Esophagus muscularis mucosa (tissue), 4 donors: Measurements from ENCODE around the gene CACNA2D3. TPM values are rescaled to one million over a fixed set of nuclear protein-coding genes. Genes with fewer than 3 reads are reported as not detected.
"Not testable (repeated sequence)": the region's sequence is repeated elsewhere in the genome, so short reads cannot be mapped to it uniquely, and the experiment has no call there.

Source experiments
- DNase-seq: peaks from one replicate; pipeline ENCODE4 v3.0.0-alpha.2; 2017; ENCODE audit errors: extremely low spot score
- H3K27ac ChIP-seq, 4 donors: fragments of 200-600 bp; sonication (generic); replicated peaks in 1 of 4; 1 replicate in 3 of 4; 2 replicates in 1 of 4; pipeline ENCODE4 v1.5.1; 2016 to 2019; ENCODE audit warnings: mild to moderate bottlenecking in 1 of 4
- H3K27me3 ChIP-seq, 4 donors: fragments of 200-600 bp; sonication (generic); one replicate each; pipeline versions ENCODE4 v1.5.1 to v1.6.0; 2016 to 2019
- H3K36me3 ChIP-seq, 4 donors: fragments of 200-600 bp; sonication (generic); one replicate each; pipeline ENCODE4 v1.5.1; 2016 to 2019
- H3K4me1 ChIP-seq, 4 donors: fragments of 200-600 bp; sonication (generic); one replicate each; pipeline ENCODE4 v1.5.1; 2016 to 2019
- H3K4me3 ChIP-seq, 4 donors: fragments of 200-600 bp; sonication (generic); 1 replicate in 2 of 4; 2 replicates in 2 of 4; pipeline ENCODE4 v1.5.1; 2016 to 2019; ENCODE audit warnings: mild to moderate bottlenecking in 4 of 4, moderate library complexity in 1 of 4
- H3K9me3 ChIP-seq, 4 donors: fragments of 200-600 bp; sonication (generic); 1 replicate in 3 of 4; 2 replicates in 1 of 4; pipeline ENCODE4 v1.5.1; 2016 to 2019
- EP300 ChIP-seq: sonication (generic); formaldehyde crosslinking; IDR thresholded peaks from one replicate; pipeline ENCODE4 v1.6.1; 2017; ENCODE audit warnings: antibody characterized with exemption
- POLR2A ChIP-seq: fragments of 450-650 bp; IDR thresholded peaks from one replicate; pipeline ENCODE4 v1.6.1; 2017; ENCODE audit warnings: antibody characterized with exemption, moderate library complexity, mild to moderate bottlenecking, low read depth
- POLR2AphosphoS5 ChIP-seq, 2 donors: sonication (generic); formaldehyde crosslinking; IDR thresholded peaks; one replicate each; pipeline ENCODE4 v1.6.1; 2017; ENCODE audit warnings: antibody characterized with exemption in 2 of 2
- WGBS: methylation state at CpG from one replicate; pipeline ENCODE4 v1.1.5; 2018; 5-methylcytosine and 5-hydroxymethylcytosine counted together
- intact Hi-C: fragments of 100-400 bp; cut with DNase I; formaldehyde crosslinking; loops from one replicate; pipeline ENCODE4 v1.15.1; 2023
- total RNA-seq, 4 donors: library from RNA; depleted of rRNA; stranded (reverse); fragments of >200 nt; gene quantifications; one replicate each; pipeline versions ENCODE4 v1.1.0 to v1.2.1, GENCODE V29; 2016
- TF ChIP-seq, protein P1 (sequence below), 3 experiments: fragments of 200-600 bp in 2 of 3; fragments of 450-650 bp in 1 of 3; sonication (generic) in 2 of 3; IDR thresholded peaks; one replicate each; pipeline ENCODE4 v1.5.1; 2017 to 2019; ENCODE audit warnings: antibody characterized with exemption in 3 of 3, mild to moderate bottlenecking in 2 of 3, moderate library complexity in 1 of 3

The CACNA2D3 gene
- total RNA-seq, 4 donors from 2014 or later = 2.5 to 6.3 (median 3.9) TPM

DNA sequence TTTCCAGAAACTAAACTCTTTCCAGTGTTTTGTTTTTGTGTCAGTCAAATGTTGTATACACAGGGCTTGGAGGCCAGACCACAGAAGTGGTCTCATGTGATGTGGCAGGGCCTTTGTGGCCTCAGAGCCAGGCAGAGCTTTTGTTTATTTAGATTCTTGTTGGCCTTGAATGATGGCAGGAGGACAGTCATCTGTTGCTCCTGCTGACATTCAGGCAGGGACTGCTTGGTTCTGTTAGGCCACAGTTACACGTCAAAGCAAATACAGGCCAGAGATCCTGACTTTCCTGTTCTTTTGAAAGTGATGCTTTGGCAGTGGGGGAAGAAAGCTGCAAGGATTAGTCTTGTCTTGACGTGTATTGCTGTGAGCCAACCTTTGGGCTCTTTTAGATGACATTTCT is 325.1 kb downstream of the CACNA2D3 start:
- Histone ChIP-seq H3K4me3 (no peak overlapping the region), H3K9me3 (no peaks in the 10 kb centered on the region), H3K36me3 (no peaks in the 10 kb centered on the region), H3K4me1 (peaks cover 0 to 25% (median 20%) of the 10 kb centered on the region in 4 donors), H3K27me3 (no peaks in the 10 kb centered on the region), H3K27ac (no peak overlapping the region)
- DNase-seq = no peak
- intact Hi-C loops = no loop called here
- 74% methylated on average over 2 of the region's 2 CpGs for WGBS
- TF ChIP-seq EP300 (no peak), POLR2AphosphoS5 (IDR thresholded peaks at IDR 0.05) (no peak), POLR2A (no peak)
- TF ChIP-seq, protein P1, sequence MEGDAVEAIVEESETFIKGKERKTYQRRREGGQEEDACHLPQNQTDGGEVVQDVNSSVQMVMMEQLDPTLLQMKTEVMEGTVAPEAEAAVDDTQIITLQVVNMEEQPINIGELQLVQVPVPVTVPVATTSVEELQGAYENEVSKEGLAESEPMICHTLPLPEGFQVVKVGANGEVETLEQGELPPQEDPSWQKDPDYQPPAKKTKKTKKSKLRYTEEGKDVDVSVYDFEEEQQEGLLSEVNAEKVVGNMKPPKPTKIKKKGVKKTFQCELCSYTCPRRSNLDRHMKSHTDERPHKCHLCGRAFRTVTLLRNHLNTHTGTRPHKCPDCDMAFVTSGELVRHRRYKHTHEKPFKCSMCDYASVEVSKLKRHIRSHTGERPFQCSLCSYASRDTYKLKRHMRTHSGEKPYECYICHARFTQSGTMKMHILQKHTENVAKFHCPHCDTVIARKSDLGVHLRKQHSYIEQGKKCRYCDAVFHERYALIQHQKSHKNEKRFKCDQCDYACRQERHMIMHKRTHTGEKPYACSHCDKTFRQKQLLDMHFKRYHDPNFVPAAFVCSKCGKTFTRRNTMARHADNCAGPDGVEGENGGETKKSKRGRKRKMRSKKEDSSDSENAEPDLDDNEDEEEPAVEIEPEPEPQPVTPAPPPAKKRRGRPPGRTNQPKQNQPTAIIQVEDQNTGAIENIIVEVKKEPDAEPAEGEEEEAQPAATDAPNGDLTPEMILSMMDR (IDR thresholded peaks at IDR 0.05) = no peak

DNA sequence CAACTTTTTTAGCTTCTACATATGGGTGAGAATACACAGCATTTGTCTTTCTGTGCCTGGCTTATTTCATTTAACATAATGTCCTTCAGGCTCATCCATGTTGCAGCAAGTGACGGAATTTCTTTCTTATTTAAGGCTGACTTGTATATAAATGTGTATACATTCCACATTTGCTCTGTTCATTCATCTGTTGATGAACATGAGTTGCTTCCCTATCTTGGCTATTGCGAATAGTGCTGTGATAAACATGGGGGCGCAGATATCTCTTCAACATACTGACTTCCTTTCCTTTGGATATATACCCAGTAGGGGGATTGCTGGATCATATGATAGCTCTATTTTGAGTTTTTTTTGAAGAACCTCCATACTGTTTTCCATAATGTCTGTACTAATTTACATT is 332.5 kb downstream of the CACNA2D3 start:
- intact Hi-C loops = no loop called here
- 90% methylated on average over 3 of the region's 3 CpGs for WGBS
- DNase-seq = no peak
- Histone ChIP-seq H3K4me1 (no peaks in the 10 kb centered on the region), H3K36me3 (no peaks in the 10 kb centered on the region), H3K4me3 (no peak overlapping the region), H3K27ac (no peak overlapping the region), H3K27me3 (no peaks in the 10 kb centered on the region), H3K9me3 (peaks cover 0 to 21% (median 12%) of the 10 kb centered on the region in 4 donors)
- TF ChIP-seq EP300 (no peak), POLR2AphosphoS5 (IDR thresholded peaks at IDR 0.05) (no peak), POLR2A (no peak)
- TF ChIP-seq, protein P1 (IDR thresholded peaks at IDR 0.05) = no peak

DNA sequence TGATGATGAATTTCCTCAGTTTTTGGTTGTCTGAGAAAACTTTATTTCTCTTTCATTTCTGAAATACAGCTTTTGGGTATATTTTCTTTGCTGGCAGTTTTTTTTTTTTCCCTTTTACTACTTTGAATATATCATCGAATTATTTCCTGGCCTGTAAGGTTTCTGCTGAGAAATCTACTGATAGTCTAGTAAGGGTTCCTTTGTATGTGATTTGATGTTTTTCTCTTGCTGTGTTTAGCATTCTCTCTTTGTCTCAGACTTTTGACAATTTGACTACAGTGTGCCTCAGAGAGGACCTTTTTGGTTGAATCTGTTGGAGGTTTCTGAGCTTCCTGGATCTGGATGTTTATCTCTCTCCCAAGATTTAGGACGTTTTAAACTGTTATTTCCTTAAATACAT is 336.0 kb downstream of the CACNA2D3 start:
- Histone ChIP-seq H3K36me3 (no peaks in the 10 kb centered on the region), H3K4me3 (no peak overlapping the region), H3K4me1 (no peaks in the 10 kb centered on the region), H3K27ac (no peak overlapping the region), H3K27me3 (no peaks in the 10 kb centered on the region), H3K9me3 (peaks cover 0 to 21% (median 12%) of the 10 kb centered on the region in 4 donors)
- DNase-seq = no peak
- intact Hi-C loops = no loop called here
- TF ChIP-seq EP300 (no peak), POLR2A (no peak), POLR2AphosphoS5 (IDR thresholded peaks at IDR 0.05) (no peak)
- TF ChIP-seq, protein P1 (IDR thresholded peaks at IDR 0.05) = no peak
- WGBS = 82% methylated on average over 2 of the region's 2 CpGs

DNA sequence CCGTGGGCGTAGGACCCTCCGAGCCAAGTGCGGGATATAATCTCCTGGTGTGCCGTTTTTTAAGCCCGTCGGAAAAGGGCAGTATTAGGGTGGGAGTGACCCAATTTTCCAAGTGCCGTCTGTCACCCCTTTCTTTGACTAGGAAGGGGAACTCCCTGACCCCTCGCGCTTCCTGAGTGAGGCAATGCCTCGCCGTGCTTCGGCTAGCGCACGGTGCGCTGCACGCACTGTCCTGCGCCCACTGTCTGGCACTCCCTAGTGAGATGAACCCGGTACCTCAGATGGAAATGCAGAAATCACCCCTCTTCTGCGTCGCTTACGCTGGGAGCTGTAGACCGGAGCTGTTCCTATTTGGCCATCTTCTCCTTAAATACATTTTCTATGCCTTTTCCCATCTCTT is 342.2 kb downstream of the CACNA2D3 start:
- H3K9me3 ChIP-seq, H3K27me3 ChIP-seq, H3K4me3 ChIP-seq, H3K27ac ChIP-seq, H3K4me1 ChIP-seq, intact Hi-C loops, H3K36me3 ChIP-seq, DNase-seq: not testable (repeated sequence)
- 97% methylated on average over 23 of the region's 23 CpGs for WGBS

DNA sequence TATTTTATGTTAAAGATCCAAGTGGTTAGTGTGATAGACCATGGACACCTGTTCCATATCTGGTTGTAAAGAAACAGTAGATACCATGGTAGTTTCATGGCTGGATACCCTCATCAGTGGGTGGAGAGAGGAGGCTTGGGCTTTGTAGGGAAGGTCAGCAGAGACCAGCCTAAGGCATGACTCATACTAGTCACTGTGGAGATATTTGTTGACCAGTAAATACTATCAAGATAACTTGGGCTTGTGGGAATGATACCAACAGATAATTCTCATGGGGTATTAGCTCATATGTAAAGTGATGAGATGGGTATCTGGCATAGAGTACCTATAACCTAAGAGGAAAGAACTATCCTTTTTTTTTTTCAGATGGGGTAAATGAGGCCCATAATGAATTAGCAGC is 354.5 kb downstream of the CACNA2D3 start:
- no peak for DNase-seq
- no peaks in the 10 kb centered on the region for H3K27me3 ChIP-seq
- H3K4me3 ChIP-seq = no peak overlapping the region
- no peak overlapping the region for H3K27ac ChIP-seq
- intact Hi-C loops = no loop called here
- H3K4me1 ChIP-seq = no peaks in the 10 kb centered on the region
- no peaks in the 10 kb centered on the region for H3K36me3 ChIP-seq
- TF ChIP-seq, protein P1 (IDR thresholded peaks at IDR 0.05) = no peak
- TF ChIP-seq EP300 (no peak), POLR2AphosphoS5 (IDR thresholded peaks at IDR 0.05) (no peak), POLR2A (no peak)
- H3K9me3 ChIP-seq = peaks cover 0 to 5% (median 0%) of the 10 kb centered on the region in 4 donors
